Hematopoietic multipotent progenitor cell treated with erythropoietin and hydrocortisone succinate and interleukin-3 and kit ligand, for 15 days (in vitro differentiated cells): ENCODE results near the gene SLC16A6.
"Not testable (repeated sequence)": the region's sequence is repeated elsewhere in the genome, so short reads cannot be mapped to it uniquely, and the experiment has no call there.

Experiments
- DNase-seq: peaks from one replicate; pipeline ENCODE4 v3.0.0-alpha.2; 2015; ENCODE audit warnings: low spot score

The SLC16A6 gene

GRCh38 chr17:68309066-68309670 lies 18.2 kb upstream of the SLC16A6 start:
- not testable (repeated sequence) for DNase-seq

DNA sequence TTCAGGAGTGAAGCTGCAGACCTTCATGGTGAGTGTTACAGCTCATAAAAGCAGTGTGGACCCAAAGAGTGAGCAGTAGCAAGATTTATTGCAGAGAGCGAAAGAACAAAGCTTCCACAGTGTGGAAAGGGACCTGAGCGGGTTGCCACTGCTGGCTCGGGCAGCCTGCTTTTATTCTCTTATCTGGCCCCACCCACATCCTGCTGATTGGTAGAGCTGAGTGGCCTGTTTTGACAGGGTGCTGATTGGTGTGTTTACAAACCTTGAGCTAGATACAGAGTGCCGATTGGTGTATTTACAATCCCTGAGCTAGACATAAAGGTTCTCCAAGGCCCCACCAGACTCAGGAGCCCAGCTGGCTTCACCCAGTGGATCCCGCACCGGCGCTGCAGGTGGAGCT lies 17.6 kb upstream of the SLC16A6 start:
- not testable (repeated sequence) for DNase-seq

DNA sequence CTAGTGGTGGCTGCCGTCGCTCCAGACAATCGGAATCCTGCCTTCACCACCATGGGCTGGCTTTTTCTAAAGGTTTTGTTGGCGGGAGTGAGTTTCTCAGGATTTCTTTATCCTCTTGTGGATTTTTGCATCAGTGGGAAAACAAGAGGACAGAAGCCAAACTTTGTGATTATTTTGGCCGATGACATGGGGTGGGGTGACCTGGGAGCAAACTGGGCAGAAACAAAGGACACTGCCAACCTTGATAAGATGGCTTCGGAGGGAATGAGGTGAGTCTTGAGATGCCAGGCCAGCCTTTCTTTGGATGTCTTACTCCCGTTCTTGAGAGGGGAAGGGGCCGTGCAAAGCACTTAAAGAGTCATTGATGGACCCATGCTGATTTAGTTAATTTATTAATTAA lies 16.5 kb upstream of the SLC16A6 start:
- DNase-seq, result no peak

DNA sequence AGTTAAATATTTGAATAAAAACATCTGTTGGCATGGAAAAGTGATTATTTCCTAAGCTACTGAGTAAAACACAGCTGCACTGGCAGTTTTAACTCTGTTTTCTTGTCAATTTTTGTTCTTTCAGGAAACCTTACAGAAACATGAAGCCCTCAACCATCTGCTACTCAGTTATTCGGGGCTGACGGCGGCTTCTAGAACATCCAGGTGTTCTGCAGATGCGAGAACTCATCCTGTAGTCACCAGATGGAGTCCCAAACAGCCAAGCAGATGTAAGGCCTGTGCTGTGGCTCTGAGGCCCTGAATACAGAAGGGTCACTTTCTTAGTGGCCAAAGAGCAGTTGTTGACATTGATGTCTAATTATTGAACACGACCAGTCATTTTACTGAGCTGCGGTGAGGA lies 15.9 kb upstream of the SLC16A6 start:
- no peak for DNase-seq

DNA sequence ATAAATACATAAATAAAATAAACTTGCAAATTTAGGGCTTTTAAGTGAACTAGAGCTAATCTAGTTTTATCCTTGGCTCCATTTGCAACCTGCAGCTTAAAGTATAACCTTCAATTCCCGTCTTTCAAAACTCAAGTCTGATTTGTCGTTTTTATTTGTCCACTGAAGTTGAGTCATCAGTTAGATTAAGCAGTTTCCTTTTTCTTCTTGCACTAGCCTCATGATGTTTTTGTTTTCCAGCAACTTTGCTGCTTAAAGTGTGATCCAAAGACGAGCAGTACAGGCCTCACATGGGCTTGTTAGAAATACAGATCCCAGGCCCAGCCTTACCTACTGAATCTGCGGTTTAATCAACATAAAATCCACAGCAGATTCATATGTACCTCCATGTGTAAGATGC lies 14.2 kb upstream of the SLC16A6 start:
- DNase-seq, result no peak

- DNase-seq, result no peak
Observed at GRCh38 chr17:68304706-68305105, 13.8 kb upstream of the SLC16A6 start.

DNA sequence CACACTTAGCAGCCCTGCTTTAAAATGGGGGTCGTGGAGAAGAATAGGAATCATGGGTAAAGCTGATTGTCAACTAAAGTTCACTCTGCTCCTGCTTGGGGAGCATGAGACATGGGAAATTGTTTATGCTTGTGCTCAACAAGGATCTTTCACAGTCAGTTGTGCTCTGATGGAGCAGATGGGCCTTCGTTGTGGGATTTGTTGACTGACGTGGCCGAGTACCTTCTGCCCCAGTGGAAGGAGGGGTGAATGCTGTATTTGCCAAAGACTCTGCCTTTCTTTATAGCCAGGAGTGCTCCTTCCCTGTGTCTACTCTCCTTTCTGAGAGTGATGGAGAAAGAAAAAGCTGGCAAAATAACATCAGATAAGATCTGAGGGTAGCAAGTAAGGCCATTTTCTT lies 11.7 kb upstream of the SLC16A6 start:
- no peak for DNase-seq

DNA sequence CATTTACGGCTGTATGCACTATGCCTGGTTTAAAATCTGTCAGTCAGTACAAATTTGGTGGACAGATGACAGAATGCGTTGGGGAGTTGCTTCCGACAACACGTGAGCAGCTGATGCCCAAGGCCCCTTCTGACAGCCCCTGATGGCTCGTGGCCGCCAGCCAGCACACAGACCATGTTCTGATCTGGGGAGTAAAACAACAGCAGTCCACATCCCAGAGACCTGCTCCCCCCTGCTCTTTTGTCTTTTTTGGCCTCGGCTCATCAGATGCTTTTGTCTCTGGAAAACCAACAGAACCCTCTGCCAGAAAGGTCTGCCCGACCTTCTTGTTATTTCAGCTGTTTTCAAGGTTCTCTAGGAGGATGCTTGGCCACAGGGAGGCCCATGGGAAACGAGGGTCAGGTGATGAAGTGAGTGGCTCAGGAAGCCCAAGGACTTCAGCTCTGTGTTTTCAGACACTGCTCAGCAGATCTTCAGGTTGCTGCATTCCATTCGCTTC lies 11.2 kb upstream of the SLC16A6 start:
- DNase-seq, result no peak

DNA sequence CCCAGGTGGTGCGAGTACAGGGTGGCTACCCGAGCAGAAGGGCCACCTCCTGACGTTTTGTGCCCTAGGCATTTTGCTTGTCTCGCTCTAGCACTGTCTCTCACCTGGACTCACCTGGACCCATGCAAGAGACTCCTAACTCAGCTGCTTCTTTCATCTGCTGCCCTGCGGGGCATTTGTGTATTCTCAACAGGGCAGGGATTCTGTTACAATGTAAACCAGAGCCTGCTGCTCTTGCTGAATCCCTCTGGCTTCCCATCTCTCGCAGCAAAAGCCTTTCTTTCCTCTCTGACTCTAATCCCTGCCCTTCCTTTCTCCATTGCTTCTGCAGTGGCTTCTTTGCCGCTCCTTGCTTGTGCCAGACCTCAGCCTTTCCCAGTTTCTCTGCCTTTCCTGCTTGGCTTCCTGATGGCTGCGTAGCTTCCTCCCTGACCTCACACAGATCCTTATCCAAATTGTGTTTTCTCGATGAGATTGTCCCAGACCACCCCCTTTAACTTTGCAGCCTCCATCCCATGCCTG lies 10.6 kb upstream of the SLC16A6 start:
- DNase-seq, result no peak

DNA sequence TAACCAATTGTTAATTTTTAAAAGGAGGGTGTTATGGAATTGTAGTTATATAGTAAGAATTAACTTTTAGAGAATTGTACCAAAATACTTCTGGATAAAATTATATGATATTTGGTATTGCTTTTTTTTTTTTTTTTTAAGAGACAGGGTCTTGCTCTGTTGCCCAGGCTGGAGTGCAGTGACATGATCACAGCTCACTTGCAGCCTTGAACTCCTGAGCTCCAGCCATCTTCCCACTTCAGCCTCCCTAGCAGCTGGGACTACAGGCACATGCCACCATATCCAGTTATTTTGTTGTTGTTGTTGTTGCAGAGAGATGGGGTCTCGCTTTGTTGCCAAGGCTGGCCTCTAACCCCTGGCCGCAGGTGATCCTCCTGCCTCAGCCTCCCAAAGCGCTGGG lies 8.9 kb upstream of the SLC16A6 start:
- DNase-seq, result no peak

DNA sequence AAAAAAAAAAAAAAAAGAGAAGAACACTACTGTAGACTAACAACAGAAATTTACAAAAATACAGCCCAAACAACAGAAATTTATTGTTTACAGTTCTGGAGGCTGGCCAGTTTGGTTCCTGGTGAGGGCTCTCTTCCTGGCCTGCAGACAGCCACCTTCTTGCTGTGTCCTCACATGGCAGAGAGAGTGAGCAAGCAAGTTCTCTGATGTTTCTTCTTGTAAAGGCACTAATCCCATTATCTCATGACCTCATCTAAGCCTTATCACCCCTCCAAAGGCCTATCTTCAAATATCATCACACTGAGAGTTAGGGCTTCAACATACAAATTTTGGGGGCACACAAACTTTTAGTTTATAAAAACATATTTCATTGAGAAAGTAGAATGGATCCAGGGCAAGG lies 7.7 kb upstream of the SLC16A6 start:
- DNase-seq, result no peak

- DNase-seq, result no peak
Observed at GRCh38 chr17:68297195-68297594, 6.3 kb upstream of the SLC16A6 start.

- no peak for DNase-seq
Observed at GRCh38 chr17:68296217-68297191, 5.6 kb upstream of the SLC16A6 start.

DNA sequence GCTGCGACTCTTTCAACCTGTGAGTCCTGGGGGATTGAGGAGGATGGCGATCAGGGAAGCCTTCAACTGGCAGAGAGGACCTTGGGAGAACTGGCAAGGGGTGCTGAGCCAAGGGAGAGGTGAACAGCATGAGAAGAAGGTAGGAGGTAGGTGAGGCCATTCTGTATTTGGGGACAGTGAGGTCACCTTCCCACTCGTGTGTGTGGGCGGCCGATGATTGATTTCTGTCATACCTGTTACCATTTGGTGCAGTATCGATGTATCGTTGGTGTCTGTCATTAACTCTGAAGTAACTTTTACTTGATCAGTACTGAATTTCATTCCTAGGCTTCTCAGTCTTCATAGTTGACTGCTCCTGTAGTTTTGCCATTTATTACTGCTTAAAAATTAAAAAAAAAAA lies 4.2 kb upstream of the SLC16A6 start:
- no peak for DNase-seq

GRCh38 chr17:68294617-68295016 lies 3.7 kb upstream of the SLC16A6 start:
- no peak for DNase-seq

- DNase-seq, result no peak
Observed at GRCh38 chr17:68294196-68294555, 3.2 kb upstream of the SLC16A6 start.

GRCh38 chr17:68293490-68294195 lies 2.7 kb upstream of the SLC16A6 start:
- DNase-seq, result no peak

DNA sequence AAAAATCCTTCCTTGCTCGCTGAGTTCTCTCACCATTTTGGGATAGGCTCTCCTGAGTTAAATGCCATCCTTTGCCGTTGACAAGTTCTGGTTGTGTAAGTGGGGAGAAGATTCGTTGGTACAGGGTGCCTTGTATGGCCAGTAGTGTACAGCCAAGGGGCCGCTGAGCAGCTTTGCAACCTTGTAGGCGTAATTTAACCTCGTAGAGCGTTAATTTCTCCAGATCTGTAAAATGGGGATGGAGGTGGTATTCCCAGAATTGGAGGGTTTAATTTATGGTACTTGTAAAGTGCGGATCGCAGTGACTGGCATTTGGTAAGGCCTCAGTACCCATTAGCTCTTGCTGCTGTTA lies 1.7 kb upstream of the SLC16A6 start:
- DNase-seq, result no peak

DNA sequence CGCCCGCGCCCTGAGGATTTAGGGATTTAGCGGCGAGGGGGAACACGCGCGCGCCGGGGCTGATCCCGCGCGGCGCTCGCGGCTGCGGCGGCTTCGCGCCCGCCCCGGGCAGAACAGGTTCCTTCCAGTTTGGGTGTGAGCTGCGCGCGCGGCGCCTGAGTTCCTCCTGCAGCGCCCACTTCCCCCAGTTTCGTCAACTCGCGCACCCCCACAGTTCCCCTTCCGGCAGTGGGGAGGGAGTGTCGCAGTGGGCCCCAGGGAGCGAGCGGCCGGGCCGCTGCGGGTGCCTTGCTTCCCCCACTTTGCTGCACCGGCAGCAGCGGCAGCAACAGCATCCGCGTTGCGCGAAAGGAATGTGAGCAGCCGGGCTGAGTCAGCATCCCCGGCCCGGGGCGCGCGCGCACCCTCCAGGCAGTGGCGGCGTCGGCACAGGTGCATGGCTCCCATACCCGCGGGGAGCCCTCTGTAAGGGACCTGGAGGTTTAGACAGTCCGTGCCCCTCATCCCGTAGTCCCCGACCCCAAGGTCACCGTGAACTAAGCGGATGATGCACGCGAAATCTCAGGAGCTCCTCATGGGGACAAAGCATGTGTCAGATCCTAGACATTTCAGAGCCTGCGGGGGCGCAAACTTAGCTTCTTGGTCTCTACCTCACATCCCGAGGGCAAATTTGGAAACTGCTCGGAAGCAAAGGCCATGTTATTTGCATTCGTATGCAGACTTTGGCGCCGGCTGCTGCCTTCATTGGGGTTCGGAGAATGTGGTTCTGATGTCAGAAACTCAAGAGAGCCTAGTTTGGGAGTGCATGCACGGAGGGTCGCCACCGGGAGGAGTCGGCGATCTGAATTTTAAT lies 1.1 kb upstream of the SLC16A6 start:
- DNase-seq, result no peak

- DNase-seq, result no peak
Observed at GRCh38 chr17:68290268-68290954, 516 bp downstream of the SLC16A6 start.

DNA sequence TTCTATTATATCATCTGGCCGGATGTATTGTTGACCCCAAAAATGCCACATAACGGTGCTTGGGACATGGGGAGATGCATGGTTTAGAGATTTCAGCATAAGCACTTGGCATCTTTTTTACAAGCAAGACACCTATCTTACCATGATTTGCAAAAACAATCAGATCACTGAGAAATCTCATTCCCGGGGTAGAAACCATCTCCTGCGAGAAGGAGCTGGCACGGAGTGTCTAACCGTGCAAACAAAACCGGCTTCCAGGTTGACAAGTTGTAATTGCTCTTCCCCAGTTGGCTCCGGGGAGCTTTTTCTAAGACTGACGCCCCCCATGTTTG lies 1.0 kb downstream of the SLC16A6 start:
- DNase-seq, result no peak
